Activated naive CD4-positive, alpha-beta T cell treated with Interleukin-2 at 50 U/mL for 16 hours (primary cell): ENCODE data around the gene ARMH2.

ENCODE experiments used
- DNase-seq: peaks from one replicate; pipeline ENCODE4 v3.0.0-alpha.2; 2020

Gene ARMH2

GRCh38 chr6:24798740-24799540, at the start of gene ARMH2:
Gene ARMH2 (minus strand): TSS chr6:24798917. CDS start chr6:24798857, 60 bp downstream.
- no peak for DNase-seq

DNA sequence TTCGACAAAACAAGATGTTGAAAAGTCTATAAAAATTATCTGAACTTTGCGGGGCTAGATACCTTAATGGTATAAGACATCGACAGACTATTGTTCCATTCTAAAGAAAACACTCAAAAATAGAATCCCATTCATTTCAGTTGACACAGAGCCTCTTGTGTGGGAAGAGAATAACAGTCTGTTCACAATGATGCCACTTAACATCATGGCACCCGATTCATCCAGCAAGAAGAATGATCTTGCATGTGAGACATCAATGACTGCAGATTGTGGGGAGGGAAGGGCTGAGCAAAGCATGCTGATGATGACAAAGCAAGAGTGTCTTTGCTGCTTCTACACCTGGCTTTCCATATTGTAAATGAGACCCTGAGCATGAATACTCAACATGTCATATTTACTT, 49.7 kb upstream of the ARMH2 start:
- no peak for DNase-seq

- no peak for DNase-seq
Measured at GRCh38 chr6:24847402-24847801, 48.7 kb upstream of the ARMH2 start.

DNA sequence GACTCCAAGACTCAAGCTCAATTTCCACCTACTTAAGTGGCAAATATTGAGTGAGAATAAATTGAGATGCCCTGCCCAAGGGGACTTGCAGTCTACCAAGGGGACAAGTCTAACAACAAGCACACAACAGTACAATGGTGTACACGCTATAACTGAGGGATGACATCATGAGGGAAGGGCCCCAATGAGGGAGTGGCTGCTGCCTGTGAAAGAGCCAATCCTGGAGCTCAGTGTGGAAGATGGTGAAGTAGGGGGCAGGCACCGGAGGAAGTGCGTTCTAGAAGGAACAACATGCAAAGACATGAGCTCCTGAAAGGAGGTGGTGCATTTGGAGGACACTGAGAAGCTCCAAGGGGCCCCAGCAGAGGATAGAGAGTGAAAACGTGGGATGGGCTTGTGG, 46.9 kb upstream of the ARMH2 start:
- no peak for DNase-seq

DNA sequence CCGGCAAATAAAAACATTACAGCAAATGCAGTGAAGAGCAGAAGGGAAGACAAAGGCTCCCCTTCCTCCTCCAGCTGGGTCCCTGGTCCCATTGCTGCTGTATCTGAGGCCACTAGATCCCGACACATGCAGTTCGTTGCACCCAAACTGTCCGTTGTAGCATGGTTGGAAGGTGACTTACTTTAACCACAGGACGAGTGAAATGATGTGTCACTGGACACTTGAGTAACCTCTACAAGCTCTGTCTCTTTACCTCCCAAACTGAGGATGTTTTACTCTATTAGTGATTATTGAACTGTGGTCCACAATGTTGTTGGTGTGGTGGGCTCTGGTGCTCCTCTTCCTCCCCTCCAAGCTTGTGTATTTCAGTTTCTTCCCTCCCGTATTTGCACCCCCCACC, 46.2 kb upstream of the ARMH2 start:
- DNase-seq, result no peak

DNA sequence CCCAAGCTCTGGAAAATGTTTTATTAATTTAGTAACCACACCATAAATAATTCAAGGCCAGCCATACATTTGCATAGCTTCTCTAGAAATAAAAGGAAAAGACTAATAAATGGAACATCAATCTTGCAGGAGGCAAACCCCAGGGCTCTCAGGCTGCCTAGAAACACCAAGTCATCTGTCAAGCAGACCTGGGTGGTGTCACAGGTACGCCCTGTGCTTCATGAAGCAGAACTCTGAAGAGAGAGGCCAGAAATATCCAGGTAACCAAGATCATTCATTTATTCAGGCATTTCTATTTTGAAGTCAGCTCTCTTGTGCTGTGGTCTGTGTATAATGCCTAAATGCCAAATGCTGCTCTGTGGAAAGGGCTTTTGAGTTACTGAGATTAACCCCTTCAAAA, 45.3 kb upstream of the ARMH2 start:
- no peak for DNase-seq

DNA sequence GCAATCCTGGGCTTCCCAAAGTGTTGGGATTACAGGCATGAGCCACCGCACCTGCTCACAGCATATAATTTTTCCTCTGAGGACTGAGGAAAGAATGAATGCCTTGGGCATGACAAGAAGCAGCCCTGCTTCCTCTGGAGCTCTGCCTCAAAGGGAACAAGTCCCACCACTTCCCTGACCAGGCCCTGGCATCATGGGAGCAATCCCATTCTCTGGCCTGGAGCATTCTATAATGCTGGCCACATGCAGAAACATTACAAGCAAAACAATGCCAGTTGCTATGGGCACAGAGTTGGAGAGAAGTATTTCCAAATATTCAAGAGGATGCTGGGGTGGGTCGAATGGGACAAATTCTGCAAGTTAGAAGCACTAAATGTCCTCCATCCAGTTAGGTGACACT, 41.5 kb upstream of the ARMH2 start:
- DNase-seq, result no peak

DNA sequence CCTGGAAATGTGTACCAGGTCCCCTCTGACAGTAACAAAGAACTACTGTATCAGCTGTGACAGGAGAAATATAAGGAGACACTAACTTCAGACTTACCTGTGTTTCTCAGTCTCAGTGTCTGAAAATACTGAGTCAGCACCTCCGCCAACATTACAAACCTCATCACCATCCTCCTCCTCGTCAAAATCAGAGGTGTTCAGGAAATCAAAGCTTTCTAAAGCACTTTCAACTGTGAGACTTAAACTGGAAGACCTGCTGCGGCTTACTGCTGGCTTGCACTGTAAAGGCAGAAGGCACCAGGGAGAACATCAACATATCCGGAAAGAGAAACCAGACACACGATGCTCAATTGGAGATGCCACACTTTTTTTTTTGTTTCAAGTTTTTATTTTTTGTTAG, 40.3 kb upstream of the ARMH2 start:
- peak; percentile 3 for DNase-seq

GRCh38 chr6:24838081-24838480, 39.4 kb upstream of the ARMH2 start:
- no peak for DNase-seq

- no peak for DNase-seq
Measured at GRCh38 chr6:24836109-24836508, 37.4 kb upstream of the ARMH2 start.

GRCh38 chr6:24833711-24834386, 35.1 kb upstream of the ARMH2 start:
- DNase-seq, result no peak

DNA sequence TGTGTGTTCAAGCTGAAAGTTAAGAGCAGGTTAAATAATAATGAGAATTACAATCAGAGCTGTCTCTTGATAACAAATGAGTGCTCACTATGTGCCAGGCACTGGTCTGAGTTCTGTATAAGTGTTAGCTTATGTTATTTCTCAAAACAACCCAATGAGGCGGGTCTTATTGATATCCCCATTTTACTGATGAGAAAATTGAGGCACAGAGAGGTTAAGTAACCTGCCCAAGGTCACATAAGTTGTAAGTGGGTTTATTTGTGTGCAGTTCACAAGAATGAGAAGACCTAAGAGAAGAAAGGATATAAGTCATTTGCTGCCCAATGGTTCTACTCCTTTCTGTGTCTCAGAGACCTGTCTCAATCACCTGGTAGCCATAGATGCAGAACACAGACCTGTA, 34.1 kb upstream of the ARMH2 start:
- DNase-seq, result no peak

GRCh38 chr6:24831771-24832716, 33.3 kb upstream of the ARMH2 start:
- no peak for DNase-seq

DNA sequence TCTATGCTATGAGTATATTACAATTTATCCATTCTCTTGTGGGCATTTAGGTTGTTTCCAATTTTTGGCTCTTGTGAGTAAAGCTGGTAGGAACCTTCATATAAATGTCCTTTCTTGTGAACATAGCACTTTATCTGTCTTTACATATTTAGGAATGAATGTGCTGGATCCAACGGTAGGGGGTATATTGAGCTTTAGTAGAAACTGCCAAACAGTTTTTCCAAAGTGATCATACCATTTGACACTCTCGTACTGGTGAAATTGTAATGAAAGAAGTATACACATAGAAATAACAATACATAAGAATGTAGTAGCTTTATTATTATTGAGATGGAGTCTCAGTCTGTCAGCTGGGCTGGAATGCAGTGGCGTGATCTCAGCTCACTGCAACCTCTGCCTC, 30.9 kb upstream of the ARMH2 start:
- DNase-seq, result no peak

GRCh38 chr6:24827970-24828369, 29.3 kb upstream of the ARMH2 start:
- no peak for DNase-seq

GRCh38 chr6:24827162-24827561, 28.4 kb upstream of the ARMH2 start:
- DNase-seq, result no peak

- no peak for DNase-seq
Measured at GRCh38 chr6:24825130-24825630, 26.5 kb upstream of the ARMH2 start.

DNA sequence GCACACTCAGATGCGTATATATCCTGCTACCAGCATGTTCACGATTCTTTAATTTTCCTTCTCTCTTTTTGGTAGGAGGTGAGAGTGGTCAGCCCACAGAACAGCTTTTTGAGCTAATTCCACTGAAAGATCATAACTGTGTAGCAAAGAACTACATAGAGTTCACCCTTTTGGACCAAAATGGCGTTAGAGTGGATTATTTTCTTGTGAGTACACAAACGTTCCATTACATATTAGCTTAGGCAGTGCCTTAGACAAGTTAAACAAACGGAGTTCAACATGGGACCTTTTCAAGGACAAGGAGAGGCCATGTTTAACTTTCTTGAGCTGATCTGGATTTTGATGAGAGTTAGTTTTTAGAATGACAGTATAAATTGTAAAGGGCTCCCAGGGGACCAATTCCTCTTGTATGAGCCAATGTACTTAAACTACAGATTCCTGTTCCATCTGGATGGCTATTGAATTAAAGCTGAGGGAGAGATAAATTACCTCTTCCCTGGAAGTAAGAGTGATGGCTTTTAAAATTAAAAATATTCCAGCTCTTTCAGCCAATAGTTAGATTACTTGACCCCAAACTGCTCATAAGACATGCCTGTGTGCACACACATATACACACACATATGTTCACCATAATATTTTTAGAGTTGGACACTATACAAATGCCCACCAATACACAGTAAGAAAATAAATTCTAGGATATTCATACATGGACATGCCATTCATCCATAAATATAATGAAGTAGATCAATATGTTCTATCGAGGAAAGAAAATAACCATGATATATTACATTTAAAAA, 25.6 kb upstream of the ARMH2 start:
- DNase-seq, result no peak

DNA sequence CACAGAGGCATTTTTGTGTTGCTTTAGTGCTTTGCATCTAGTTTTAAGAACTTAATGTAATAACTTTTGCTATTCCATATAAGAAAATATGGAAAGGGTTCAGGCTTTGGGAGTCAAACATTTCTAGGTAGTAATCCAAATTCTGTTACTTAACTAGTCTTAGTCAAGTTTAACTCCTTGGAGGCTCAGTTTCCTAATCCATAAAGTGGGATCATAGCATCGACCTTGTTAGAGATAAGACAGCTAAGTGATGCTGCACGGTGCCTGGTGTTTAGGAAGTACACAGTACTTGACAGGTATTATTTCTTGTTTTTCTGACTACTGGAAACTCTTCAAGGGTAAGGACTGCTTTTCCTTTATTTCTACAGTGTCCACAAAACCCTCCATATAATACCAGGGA, 24.5 kb upstream of the ARMH2 start:
- DNase-seq, result no peak

- no peak for DNase-seq
Measured at GRCh38 chr6:24822696-24823095, 24.0 kb upstream of the ARMH2 start.

GRCh38 chr6:24821860-24822444, 23.2 kb upstream of the ARMH2 start:
- no peak for DNase-seq

DNA sequence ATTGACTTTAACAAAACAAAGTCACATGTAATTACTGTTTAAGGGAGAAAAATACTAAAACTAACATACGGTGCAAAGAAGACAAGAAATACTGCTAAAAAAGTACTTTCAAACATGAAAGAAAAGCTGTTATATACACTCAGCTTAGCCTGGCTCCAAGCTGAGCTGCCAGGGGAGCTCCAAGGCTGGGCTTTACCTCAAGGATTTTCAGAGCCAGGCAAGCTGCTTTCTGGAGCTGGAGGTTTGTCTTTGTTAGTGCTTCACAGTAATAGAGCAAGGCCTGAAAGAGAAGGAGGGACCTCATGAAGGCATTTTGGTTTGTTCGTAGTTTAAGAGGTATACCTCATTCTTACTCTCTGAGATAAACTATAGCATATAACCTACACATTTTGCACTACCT, 19.6 kb upstream of the ARMH2 start:
- DNase-seq, result no peak
